ENCODE measurements around the gene UPF1. TPM values are rescaled to one million over a fixed set of nuclear protein-coding genes. Genes with fewer than 3 reads are reported as not detected.

Gene UPF1
- total and polyA plus RNA-seq, 12 donors, result 27.6 to 141 (median 72.3) TPM

DNA sequence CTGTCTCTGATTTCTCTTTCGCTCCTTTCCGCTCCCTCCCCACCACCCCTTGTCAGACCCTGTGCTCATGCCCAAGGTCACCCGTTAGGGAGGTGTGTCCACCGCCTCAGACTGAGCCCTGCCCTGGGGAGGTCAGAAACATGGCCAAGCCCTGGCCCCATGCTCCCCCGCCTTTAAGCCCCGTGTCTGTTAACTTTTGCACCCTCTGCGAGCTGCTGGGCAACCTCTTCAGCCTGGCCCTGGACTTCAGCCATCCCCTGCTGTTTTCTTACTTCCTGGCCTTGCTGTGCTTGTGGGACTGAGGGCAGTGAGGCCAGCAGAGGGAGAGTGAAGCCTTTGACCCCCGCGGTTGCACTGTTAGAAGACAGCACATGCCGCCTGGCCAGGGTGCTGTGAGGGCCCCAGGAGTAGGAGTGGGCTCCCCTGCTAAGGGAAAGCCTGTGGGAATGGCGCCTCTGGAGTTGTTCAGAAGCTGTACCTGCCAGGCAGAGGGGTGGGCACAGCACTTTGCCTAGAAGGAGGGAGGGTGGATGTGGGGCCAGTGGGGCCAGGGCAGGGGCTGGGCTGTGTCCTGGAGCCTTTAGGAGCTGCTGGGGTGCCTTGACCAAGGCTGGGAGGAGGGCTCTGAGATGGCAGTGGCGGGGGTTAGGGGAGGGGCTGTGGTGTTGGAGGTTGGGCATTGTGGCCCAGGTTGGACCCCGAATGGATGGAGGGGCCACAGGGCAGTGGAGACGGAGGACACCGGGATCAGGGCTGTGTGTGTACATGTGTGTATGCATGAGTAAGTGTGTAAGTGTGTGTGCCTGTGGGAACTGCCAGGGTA, 7.9 kb downstream of the UPF1 start:
- peak in 5 of 7 donors; percentile 49 to 66 (median 55) for DNase-seq
- no peak overlapping the region for H3K4me3 ChIP-seq
- H3K4me1 ChIP-seq (replicated peaks in 1 of 2), result peaks cover 34 to 75% of the 10 kb centered on the region in 2 donors
- H3K27me3 ChIP-seq, result no peaks in the 10 kb centered on the region
- WGBS, 4 donors, result 36 to 56% (median 44%) methylated on average over 13 to 15 of the region's 15 CpGs
- H3K36me3 ChIP-seq (replicated peaks in 1 of 2), result no peaks in the 10 kb centered on the region
- no peaks in the 10 kb centered on the region for H3K9me3 ChIP-seq (replicated peaks in 1 of 3)
- H3K27ac ChIP-seq, result peak overlapping the region in 3 of 5 donors; percentile 12 to 68 (median 36)
- intact Hi-C loops (cut with DNase I), result loop anchor here in 1 of 2 donors (10.0 kb wide), 1 partner anchor 245 kb away; no protein-coding TSS in a partner anchor
- TF ChIP-seq, protein P1, sequence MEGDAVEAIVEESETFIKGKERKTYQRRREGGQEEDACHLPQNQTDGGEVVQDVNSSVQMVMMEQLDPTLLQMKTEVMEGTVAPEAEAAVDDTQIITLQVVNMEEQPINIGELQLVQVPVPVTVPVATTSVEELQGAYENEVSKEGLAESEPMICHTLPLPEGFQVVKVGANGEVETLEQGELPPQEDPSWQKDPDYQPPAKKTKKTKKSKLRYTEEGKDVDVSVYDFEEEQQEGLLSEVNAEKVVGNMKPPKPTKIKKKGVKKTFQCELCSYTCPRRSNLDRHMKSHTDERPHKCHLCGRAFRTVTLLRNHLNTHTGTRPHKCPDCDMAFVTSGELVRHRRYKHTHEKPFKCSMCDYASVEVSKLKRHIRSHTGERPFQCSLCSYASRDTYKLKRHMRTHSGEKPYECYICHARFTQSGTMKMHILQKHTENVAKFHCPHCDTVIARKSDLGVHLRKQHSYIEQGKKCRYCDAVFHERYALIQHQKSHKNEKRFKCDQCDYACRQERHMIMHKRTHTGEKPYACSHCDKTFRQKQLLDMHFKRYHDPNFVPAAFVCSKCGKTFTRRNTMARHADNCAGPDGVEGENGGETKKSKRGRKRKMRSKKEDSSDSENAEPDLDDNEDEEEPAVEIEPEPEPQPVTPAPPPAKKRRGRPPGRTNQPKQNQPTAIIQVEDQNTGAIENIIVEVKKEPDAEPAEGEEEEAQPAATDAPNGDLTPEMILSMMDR (IDR thresholded peaks at IDR 0.05), result peak in 1 of 6 experiments; percentile 0
- TF ChIP-seq POLR2A (IDR thresholded peaks at IDR 0.05), result no peak

GRCh38 chr19:18840288-18841267, 8.8 kb downstream of the UPF1 start:
- H3K36me3 ChIP-seq (replicated peaks in 1 of 2), result no peaks in the 10 kb centered on the region
- intact Hi-C loops (cut with DNase I), result loop anchor here in 1 of 2 donors (10.0 kb wide), 1 partner anchor 246 kb away; no protein-coding TSS in a partner anchor
- H3K27me3 ChIP-seq, result no peaks in the 10 kb centered on the region
- peak in 1 of 7 donors; percentile 22 for DNase-seq
- no peaks in the 10 kb centered on the region for H3K9me3 ChIP-seq (replicated peaks in 1 of 3)
- TF ChIP-seq, protein P1 (IDR thresholded peaks at IDR 0.05), result no peak
- TF ChIP-seq POLR2A (IDR thresholded peaks at IDR 0.05), result no peak
- peak overlapping the region in 1 of 5 donors; percentile 68 for H3K27ac ChIP-seq
- peaks cover 30 to 72% of the 10 kb centered on the region in 2 donors for H3K4me1 ChIP-seq (replicated peaks in 1 of 2)
- H3K4me3 ChIP-seq, result no peak overlapping the region
- WGBS, 4 donors, result 56 to 72% (median 64%) methylated on average over 11 to 26 of the region's 26 CpGs

- intact Hi-C loops (cut with DNase I), result loop anchor here in 1 of 2 donors (10.0 kb wide), 1 partner anchor 247 kb away; no protein-coding TSS in a partner anchor
- Histone ChIP-seq H3K27ac (no peak overlapping the region), H3K4me1 (replicated peaks in 1 of 2) (peaks cover 30 to 67% of the 10 kb centered on the region in 2 donors), H3K4me3 (no peak overlapping the region), H3K27me3 (no peaks in the 10 kb centered on the region), H3K9me3 (replicated peaks in 1 of 3) (no peaks in the 10 kb centered on the region), H3K36me3 (replicated peaks in 1 of 2) (no peaks in the 10 kb centered on the region)
- WGBS, 4 donors, result 75 to 82% (median 79%) methylated on average over 14 to 15 of the region's 15 CpGs
- TF ChIP-seq POLR2A (IDR thresholded peaks at IDR 0.05), result no peak
- TF ChIP-seq, protein P1 (IDR thresholded peaks at IDR 0.05), result no peak
- no peak for DNase-seq
Measured at GRCh38 chr19:18841400-18841799, 9.6 kb downstream of the UPF1 start.

All from adrenal gland (tissue), 12 donors.